ENCODE results near the gene SGPL1.

SGPL1 gene

DNA sequence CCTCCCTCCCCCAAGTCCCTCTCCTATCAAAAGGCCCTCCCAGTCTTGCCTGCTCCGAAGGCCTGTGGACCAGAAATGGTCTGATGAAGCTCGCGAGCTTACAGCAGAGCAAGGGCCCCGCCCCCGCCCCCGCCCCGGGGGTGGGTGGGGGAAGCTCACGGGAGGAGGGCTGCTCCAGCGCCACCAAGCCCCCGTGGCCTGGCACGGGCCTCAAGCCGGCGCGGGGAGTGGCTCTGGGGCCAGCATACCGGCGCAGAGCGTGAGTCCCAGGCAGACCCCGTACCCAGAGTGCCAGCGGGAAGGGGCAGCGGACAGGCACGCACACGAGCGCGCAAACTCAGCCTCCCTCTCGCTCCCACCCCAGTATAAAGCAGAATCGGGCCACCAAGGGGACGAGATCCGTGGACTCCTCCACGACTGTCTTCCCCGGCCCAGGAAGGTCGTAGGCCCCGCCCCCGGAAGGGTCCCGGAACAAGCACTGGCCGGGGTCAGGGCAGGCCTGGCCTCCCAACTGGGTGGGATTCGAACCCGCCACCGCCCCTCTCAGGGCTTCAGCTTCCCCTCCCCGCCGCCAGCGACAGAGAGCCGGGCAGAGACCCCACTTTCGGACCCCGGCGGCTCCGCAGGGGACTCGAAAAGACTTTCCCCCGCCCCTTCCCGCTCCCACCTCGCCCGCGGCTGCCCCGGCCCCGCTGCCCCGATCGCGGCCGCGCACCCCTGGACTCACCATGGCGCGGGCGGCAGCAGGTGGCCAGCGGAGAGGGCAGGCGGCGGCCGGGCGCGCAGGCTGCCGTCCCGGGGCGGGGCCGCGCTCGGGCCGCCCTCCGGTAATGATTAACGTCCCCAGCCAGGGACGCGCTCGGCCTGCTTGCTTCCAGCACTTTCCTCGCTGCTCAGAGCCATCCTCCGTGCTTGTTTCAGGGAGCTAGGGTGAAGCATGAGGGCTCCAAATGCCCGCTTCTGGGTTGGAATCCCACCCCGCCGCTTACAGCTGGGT is 72.4 kb downstream of the SGPL1 start, which contains the start of gene PCBD1:
Gene PCBD1, minus strand, starts transcription at position 762 of the 997 bp plus-strand sequence. Its CDS starts 32 bp downstream, at position 730.
- peak within 1 kb of the TSS; percentile 81 for H3K4me3 Mint-ChIP-seq
- DNase-seq (ENCODE audit: low spot score in 2 of 2): peak; percentile 49 to 57
- peak within 1 kb of the TSS; percentile 91 for H3K27ac Mint-ChIP-seq (ENCODE audit: low read depth)
- no peaks in the 10 kb centered on the region for H3K27me3 Mint-ChIP-seq
- H3K9me3 Mint-ChIP-seq: no peaks in the 10 kb centered on the region
- peak; percentile 91 for ATAC-seq (replicated peaks; ENCODE audit: extremely low read depth, poor library complexity, severe bottlenecking)
- H3K4me1 Mint-ChIP-seq: peaks cover 6% of the 10 kb centered on the region
- peaks cover 16% of the 10 kb centered on the region for H3K36me3 Mint-ChIP-seq (ENCODE audit: insufficient read depth)

GRCh38 chr10:70889291-70889690 is 73.5 kb downstream of the SGPL1 start:
- no peak for DNase-seq (ENCODE audit: low spot score in 2 of 2)
- Mint-ChIP-seq H3K27ac (ENCODE audit: low read depth) (peak overlapping the region; percentile 91), H3K36me3 (ENCODE audit: insufficient read depth) (peaks cover 13% of the 10 kb centered on the region), H3K4me1 (peaks cover 6% of the 10 kb centered on the region), H3K27me3 (no peaks in the 10 kb centered on the region), H3K4me3 (peak overlapping the region; percentile 81), H3K9me3 (no peaks in the 10 kb centered on the region)
- no peak for ATAC-seq (replicated peaks; ENCODE audit: extremely low read depth, poor library complexity, severe bottlenecking)

GRCh38 chr10:70890917-70891431 is 75.2 kb downstream of the SGPL1 start:
- no peak for ATAC-seq (replicated peaks; ENCODE audit: extremely low read depth, poor library complexity, severe bottlenecking)
- no peaks in the 10 kb centered on the region for H3K9me3 Mint-ChIP-seq
- peaks cover 5% of the 10 kb centered on the region for H3K36me3 Mint-ChIP-seq (ENCODE audit: insufficient read depth)
- no peak overlapping the region for H3K27ac Mint-ChIP-seq (ENCODE audit: low read depth)
- no peak for DNase-seq (ENCODE audit: low spot score in 2 of 2)
- no peaks in the 10 kb centered on the region for H3K27me3 Mint-ChIP-seq
- peaks cover 6% of the 10 kb centered on the region for H3K4me1 Mint-ChIP-seq
- no peak overlapping the region for H3K4me3 Mint-ChIP-seq

GRCh38 chr10:70891627-70892026 is 75.9 kb downstream of the SGPL1 start:
- H3K4me3 Mint-ChIP-seq: no peak overlapping the region
- H3K36me3 Mint-ChIP-seq (ENCODE audit: insufficient read depth): peaks cover 3% of the 10 kb centered on the region
- H3K9me3 Mint-ChIP-seq: no peaks in the 10 kb centered on the region
- ATAC-seq (replicated peaks; ENCODE audit: extremely low read depth, poor library complexity, severe bottlenecking): no peak
- peaks cover 6% of the 10 kb centered on the region for H3K4me1 Mint-ChIP-seq
- H3K27me3 Mint-ChIP-seq: no peaks in the 10 kb centered on the region
- DNase-seq (ENCODE audit: low spot score in 2 of 2): no peak
- H3K27ac Mint-ChIP-seq (ENCODE audit: low read depth): no peak overlapping the region

- ATAC-seq (replicated peaks; ENCODE audit: extremely low read depth, poor library complexity, severe bottlenecking): no peak
- H3K9me3 Mint-ChIP-seq: no peaks in the 10 kb centered on the region
- DNase-seq (ENCODE audit: low spot score in 2 of 2): no peak
- no peak overlapping the region for H3K27ac Mint-ChIP-seq (ENCODE audit: low read depth)
- H3K27me3 Mint-ChIP-seq: no peaks in the 10 kb centered on the region
- H3K4me3 Mint-ChIP-seq: no peak overlapping the region
- peaks cover 1% of the 10 kb centered on the region for H3K4me1 Mint-ChIP-seq
- H3K36me3 Mint-ChIP-seq (ENCODE audit: insufficient read depth): peaks cover 3% of the 10 kb centered on the region
These were observed 76.9 kb downstream of the SGPL1 start for GRCh38 chr10:70892631-70893030.

DNA sequence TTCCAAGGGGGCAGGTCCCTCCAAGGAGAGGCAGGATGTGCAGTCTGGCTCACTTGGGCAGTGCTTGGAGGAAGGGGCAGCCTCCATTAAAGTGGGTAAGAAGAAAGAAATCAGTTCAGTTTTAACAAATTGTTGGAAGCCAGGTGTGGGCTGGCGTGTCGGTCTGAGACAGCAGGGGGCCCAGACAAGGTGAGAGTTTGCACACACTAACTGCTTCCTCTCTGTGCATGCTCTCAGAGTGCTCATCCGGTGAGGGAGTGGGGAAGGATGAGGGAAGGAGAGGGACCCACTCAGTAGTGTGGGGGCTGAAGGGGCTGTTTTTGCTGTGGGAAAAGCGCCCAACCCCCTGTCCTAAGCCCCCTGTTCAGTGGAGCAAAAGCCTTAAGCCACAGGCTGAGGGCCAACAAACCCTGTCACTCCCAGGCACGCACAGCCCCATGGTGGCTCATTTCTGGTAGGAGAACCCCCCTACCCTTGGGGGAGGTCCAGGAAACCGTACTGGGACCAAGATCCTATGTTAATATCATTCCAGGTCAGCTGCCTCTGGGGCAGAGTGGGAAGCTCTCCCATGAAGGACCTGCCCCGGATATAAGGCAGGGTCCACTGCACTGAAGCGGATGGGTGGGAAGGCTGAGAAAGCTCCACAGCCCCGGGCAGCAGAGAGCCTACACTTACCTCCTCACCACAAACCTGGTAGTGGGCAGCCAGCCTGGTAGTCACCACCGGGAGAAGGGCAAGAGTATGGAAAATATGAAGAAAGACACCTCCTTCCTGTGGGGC is 77.7 kb downstream of the SGPL1 start:
- Mint-ChIP-seq H3K36me3 (ENCODE audit: insufficient read depth) (peaks cover 3% of the 10 kb centered on the region), H3K4me1 (no peaks in the 10 kb centered on the region), H3K9me3 (no peaks in the 10 kb centered on the region), H3K4me3 (no peak overlapping the region), H3K27ac (ENCODE audit: low read depth) (no peak overlapping the region), H3K27me3 (no peaks in the 10 kb centered on the region)
- ATAC-seq (replicated peaks; ENCODE audit: extremely low read depth, poor library complexity, severe bottlenecking): no peak
- DNase-seq (ENCODE audit: low spot score in 2 of 2): no peak

DNA sequence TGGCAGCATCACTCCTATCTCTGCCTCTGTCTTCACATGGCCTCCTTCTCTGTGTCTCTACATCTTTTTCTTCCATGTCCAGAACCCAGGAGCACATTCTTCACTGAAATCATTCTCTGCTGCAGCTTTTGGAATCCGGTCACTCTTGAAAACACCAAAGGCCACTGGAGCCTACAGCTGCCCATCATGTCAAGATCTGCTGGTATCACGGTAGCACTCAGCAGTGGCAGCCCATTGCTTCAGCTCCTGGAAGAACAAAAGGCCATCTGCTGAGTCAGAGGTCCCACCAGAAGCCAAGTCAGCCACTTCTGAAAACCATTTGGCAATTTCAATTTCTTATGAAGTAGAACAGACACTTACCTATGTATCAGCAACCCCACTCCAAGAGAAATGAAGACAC is 78.7 kb downstream of the SGPL1 start:
- Mint-ChIP-seq H3K27me3 (no peaks in the 10 kb centered on the region), H3K36me3 (ENCODE audit: insufficient read depth) (no peaks in the 10 kb centered on the region), H3K9me3 (no peaks in the 10 kb centered on the region), H3K27ac (ENCODE audit: low read depth) (no peak overlapping the region), H3K4me1 (no peaks in the 10 kb centered on the region), H3K4me3 (no peak overlapping the region)
- ATAC-seq (replicated peaks; ENCODE audit: extremely low read depth, poor library complexity, severe bottlenecking) (no peak), DNase-seq (ENCODE audit: low spot score in 2 of 2) (no peak)

DNA sequence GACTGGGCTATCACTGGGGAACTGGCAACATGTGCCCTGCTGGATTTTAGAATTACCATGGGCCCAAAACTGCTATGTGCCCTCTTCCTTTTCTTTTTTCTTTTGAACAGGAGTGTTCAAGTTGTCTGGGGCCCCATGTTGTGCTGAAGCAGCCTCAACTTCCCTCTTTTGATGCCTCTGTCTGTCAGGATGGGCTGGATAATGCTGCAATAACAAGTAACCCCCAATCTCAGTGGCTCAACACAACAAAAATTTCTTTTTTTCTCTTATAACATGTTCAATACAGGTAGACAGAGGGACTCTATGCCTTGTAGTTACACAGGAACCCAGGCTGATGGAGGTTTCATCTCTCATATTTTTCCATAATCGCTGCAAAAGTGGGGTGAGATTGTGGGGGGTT is 80.8 kb downstream of the SGPL1 start:
- ATAC-seq (replicated peaks; ENCODE audit: extremely low read depth, poor library complexity, severe bottlenecking) (no peak), DNase-seq (ENCODE audit: low spot score in 2 of 2) (no peak)
- Mint-ChIP-seq H3K4me1 (no peaks in the 10 kb centered on the region), H3K36me3 (ENCODE audit: insufficient read depth) (no peaks in the 10 kb centered on the region), H3K4me3 (no peak overlapping the region), H3K27ac (ENCODE audit: low read depth) (no peak overlapping the region), H3K27me3 (peaks cover 7% of the 10 kb centered on the region), H3K9me3 (no peaks in the 10 kb centered on the region)

GRCh38 chr10:70898687-70899086 is 82.9 kb downstream of the SGPL1 start:
- ATAC-seq (replicated peaks; ENCODE audit: extremely low read depth, poor library complexity, severe bottlenecking): no peak
- Mint-ChIP-seq H3K27me3 (peaks cover 17% of the 10 kb centered on the region), H3K4me1 (no peaks in the 10 kb centered on the region), H3K9me3 (no peaks in the 10 kb centered on the region), H3K36me3 (ENCODE audit: insufficient read depth) (no peaks in the 10 kb centered on the region), H3K4me3 (no peak overlapping the region), H3K27ac (ENCODE audit: low read depth) (no peak overlapping the region)
- no peak for DNase-seq (ENCODE audit: low spot score in 2 of 2)

GRCh38 chr10:70899096-70899495 is 83.3 kb downstream of the SGPL1 start:
- H3K9me3 Mint-ChIP-seq: no peaks in the 10 kb centered on the region
- no peak overlapping the region for H3K4me3 Mint-ChIP-seq
- H3K4me1 Mint-ChIP-seq: no peaks in the 10 kb centered on the region
- DNase-seq (ENCODE audit: low spot score in 2 of 2) (no peak), ATAC-seq (replicated peaks; ENCODE audit: extremely low read depth, poor library complexity, severe bottlenecking) (no peak)
- peaks cover 17% of the 10 kb centered on the region for H3K27me3 Mint-ChIP-seq
- no peaks in the 10 kb centered on the region for H3K36me3 Mint-ChIP-seq (ENCODE audit: insufficient read depth)
- H3K27ac Mint-ChIP-seq (ENCODE audit: low read depth): no peak overlapping the region

DNA sequence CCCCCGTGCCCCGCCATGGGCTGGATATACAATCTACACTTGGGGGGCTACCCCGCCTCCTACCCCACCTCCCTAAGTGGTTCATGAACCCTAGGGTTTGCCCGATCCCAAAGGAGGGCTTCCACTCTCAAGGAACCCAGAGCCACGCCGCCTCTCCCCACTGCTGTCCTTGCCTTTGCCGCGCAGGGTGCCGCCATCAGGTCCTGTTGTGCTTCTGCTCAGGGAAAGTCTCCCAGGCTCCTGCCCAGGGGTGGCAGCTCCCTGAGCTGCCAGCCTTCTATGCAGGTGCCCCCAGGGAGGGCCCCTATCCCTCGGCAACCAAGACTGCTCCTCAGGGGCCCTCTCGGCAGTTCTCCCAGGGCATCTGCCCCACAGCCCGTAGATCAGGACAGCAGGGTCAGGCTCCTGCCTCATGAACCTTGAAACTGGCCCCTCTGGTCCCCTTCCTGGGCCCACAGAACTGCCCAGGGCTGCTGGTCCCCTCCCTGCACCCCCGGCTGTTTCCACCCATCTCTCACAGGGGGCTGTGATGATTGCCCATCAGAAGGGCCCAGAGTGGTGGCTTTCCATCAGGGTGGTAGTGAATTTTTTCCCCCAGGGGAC is 85.6 kb downstream of the SGPL1 start:
- ATAC-seq (replicated peaks; ENCODE audit: extremely low read depth, poor library complexity, severe bottlenecking) (no peak), DNase-seq (ENCODE audit: low spot score in 2 of 2) (no peak)
- Mint-ChIP-seq H3K4me1 (no peaks in the 10 kb centered on the region), H3K36me3 (ENCODE audit: insufficient read depth) (no peaks in the 10 kb centered on the region), H3K27ac (ENCODE audit: low read depth) (no peak overlapping the region), H3K27me3 (peaks cover 17% of the 10 kb centered on the region), H3K9me3 (no peaks in the 10 kb centered on the region), H3K4me3 (no peak overlapping the region)

GRCh38 chr10:70902661-70903261 is 87.0 kb downstream of the SGPL1 start:
- H3K9me3 Mint-ChIP-seq: no peaks in the 10 kb centered on the region
- peaks cover 20% of the 10 kb centered on the region for H3K27me3 Mint-ChIP-seq
- no peak for ATAC-seq (replicated peaks; ENCODE audit: extremely low read depth, poor library complexity, severe bottlenecking)
- no peaks in the 10 kb centered on the region for H3K36me3 Mint-ChIP-seq (ENCODE audit: insufficient read depth)
- H3K27ac Mint-ChIP-seq (ENCODE audit: low read depth): no peak overlapping the region
- no peak overlapping the region for H3K4me3 Mint-ChIP-seq
- no peaks in the 10 kb centered on the region for H3K4me1 Mint-ChIP-seq
- DNase-seq (ENCODE audit: low spot score in 2 of 2): no peak

All from central memory CD8-positive, alpha-beta T cell (primary cell).